GM12878 (cell line): ENCODE data around the gene ATF7IP. TPM values are rescaled to one million over a fixed set of nuclear protein-coding genes. Genes with fewer than 3 reads are reported as not detected.

ENCODE experiments used
- ATAC-seq: fragments of 200-7000 bp; cut with Tn5 transposase; 3 replicates; pipeline ENCODE4 v1.9.1; 2020; ENCODE audit warnings: mild to moderate bottlenecking, moderate library complexity
- BruUV-seq: library from RNA; stranded (reverse); fragments of 400-500 nt; replicated peaks from 2 replicates; lab custom pipeline; 2021; lab: Mats Ljungman, UMichigan
- CTCF ChIA-PET: fragments of 300-600 bp; sonication (Branson Sonifier 250); formaldehyde crosslinking; extraction: SDS; loops from one replicate; lab custom pipeline; 2021; ENCODE audit warnings: inconsistent platforms; lab: Yijun Ruan, JAX
- POLR2A ChIA-PET: fragments of 350-600 bp; formaldehyde crosslinking; extraction: SDS; loops from one replicate; lab custom pipeline; 2021; ENCODE audit warnings: inconsistent platforms; lab: Charles Lee
- RAD21 ChIA-PET: fragments of 300-600 bp; sonication (Branson Sonifier 250); formaldehyde crosslinking; loops from one replicate; lab custom pipeline; 2023; ENCODE audit warnings: antibody characterized with exemption; ENCODE audit not compliant: unreplicated experiment; lab: Charles Lee
- SMC1A ChIA-PET: fragments of 300-600 bp; sonication (Branson Sonifier 250); formaldehyde crosslinking; loops from one replicate; lab custom pipeline; 2023; ENCODE audit not compliant: unreplicated experiment, uncharacterized antibody; lab: Charles Lee
- DNase-seq: peaks from one replicate; pipeline ENCODE4 v3.0.0-alpha.2; 2011; ENCODE audit warnings: low read depth, low spot score
- FAIRE-seq: peaks from 3 replicates; lab custom pipeline; 2011; peaks lifted over from hg19 to GRCh38; lab: Jason Lieb, UNC
- H2AFZ ChIP-seq: 2 replicates; pipeline ENCODE4 v1.6.0; 2011; ENCODE audit warnings: low read depth, low read length, control low read depth; ENCODE audit not compliant: control insufficient read depth
- H3K27ac ChIP-seq: 2 replicates; pipeline ENCODE4 v1.5.1; 2011; ENCODE audit warnings: control low read depth; ENCODE audit not compliant: control insufficient read depth, insufficient read depth
- H3K27me3 ChIP-seq, 2 experiments: replicated peaks in 1 of 2; 2 replicates each; pipeline versions ENCODE4 v1.6.0 to v1.6.1; 2011; ENCODE audit warnings: low read length in 1 of 2; ENCODE audit not compliant: control insufficient read depth in 2 of 2, insufficient read depth in 2 of 2
- H3K36me3 ChIP-seq, 2 experiments: 2 replicates each; pipeline ENCODE4 v1.5.1; 2011; ENCODE audit warnings: low read length in 1 of 2; ENCODE audit not compliant: control insufficient read depth in 2 of 2, insufficient read depth in 2 of 2
- H3K4me1 ChIP-seq: 2 replicates; pipeline ENCODE4 v1.6.1; 2011; ENCODE audit warnings: mild to moderate bottlenecking, low read length, moderate library complexity, mixed read lengths; ENCODE audit not compliant: control insufficient read depth, insufficient read depth
- H3K4me2 ChIP-seq: 2 replicates; pipeline ENCODE4 v1.6.0; 2011; ENCODE audit warnings: control low read depth; ENCODE audit not compliant: control insufficient read depth, insufficient read depth
- H3K4me3 ChIP-seq: fragments of 200-600 bp; sonication (generic); 2 replicates; pipeline ENCODE4 v1.5.1; 2016
- H3K79me2 ChIP-seq: 2 replicates; pipeline ENCODE4 v1.6.0; 2011; ENCODE audit warnings: low read length; ENCODE audit not compliant: control insufficient read depth, insufficient read depth
- H3K9ac ChIP-seq: 2 replicates; pipeline ENCODE4 v1.8.0; 2011; ENCODE audit warnings: low read length, control low read depth, mixed read lengths; ENCODE audit not compliant: control insufficient read depth, insufficient read depth
- H3K9me3 ChIP-seq: replicated peaks from 3 replicates; pipeline ENCODE4 v1.5.1; 2011; ENCODE audit warnings: mild to moderate bottlenecking, low read length; ENCODE audit not compliant: control insufficient read depth, insufficient read depth
- H4K20me1 ChIP-seq: 2 replicates; pipeline ENCODE4 v1.6.0; 2011; ENCODE audit not compliant: control insufficient read depth, insufficient read depth
- ASH2L ChIP-seq: fragments of 300-600, 200-600 bp; sonication (generic); IDR thresholded peaks from 2 replicates; pipeline ENCODE4 v1.6.1; 2017; ENCODE audit warnings: low read depth, mild to moderate bottlenecking, borderline replicate concordance
- DPF2 ChIP-seq: fragments of 450-650 bp; IDR thresholded peaks from 2 replicates; pipeline ENCODE4 v1.6.1; 2017; ENCODE audit warnings: mild to moderate bottlenecking
- ESRRA ChIP-seq: IDR thresholded peaks from 2 replicates; pipeline ENCODE4 v1.6.1; 2012; ENCODE audit warnings: mild to moderate bottlenecking, low read length, improper control_type of control experiment
- HDGF ChIP-seq: fragments of 450-650 bp; IDR thresholded peaks from 2 replicates; pipeline ENCODE4 v1.6.1; 2016; ENCODE audit warnings: antibody characterized with exemption
- IKZF1 ChIP-seq: fragments of 450-650 bp; conservative IDR thresholded peaks from 2 replicates; pipeline ENCODE4 v1.6.1; 2017; ENCODE audit warnings: antibody characterized with exemption, mild to moderate bottlenecking
- KLF5 ChIP-seq: fragments of 450-650 bp; IDR thresholded peaks from 2 replicates; pipeline ENCODE4 v1.6.1; 2014; ENCODE audit warnings: mild to moderate bottlenecking; ENCODE audit not compliant: partially characterized antibody
- NR2C1 ChIP-seq: fragments of 450-650 bp; IDR thresholded peaks from 2 replicates; pipeline ENCODE4 v1.6.1; 2017; ENCODE audit warnings: antibody characterized with exemption, mild to moderate bottlenecking, moderate library complexity
- NR2F1 ChIP-seq: fragments of 450-650 bp; conservative IDR thresholded peaks from 2 replicates; pipeline ENCODE4 v1.6.1; 2017; ENCODE audit warnings: mild to moderate bottlenecking
- SREBF1 ChIP-seq: IDR thresholded peaks from 2 replicates; pipeline ENCODE4 v1.6.1; 2012; ENCODE audit warnings: mild to moderate bottlenecking, low read length
- STAT1 ChIP-seq: fragments of 450-650 bp; conservative IDR thresholded peaks from 2 replicates; pipeline ENCODE4 v1.6.1; 2014; ENCODE audit warnings: antibody characterized with exemption, mild to moderate bottlenecking
- YBX1 ChIP-seq: fragments of 450-650 bp; IDR thresholded peaks from 2 replicates; pipeline ENCODE4 v1.6.1; 2016; ENCODE audit warnings: antibody characterized with exemption
- ZNF24 ChIP-seq: fragments of 450-650 bp; IDR thresholded peaks from 2 replicates; pipeline ENCODE4 v1.6.1; 2017; ENCODE audit warnings: antibody characterized with exemption, mild to moderate bottlenecking
- ZZZ3 ChIP-seq: IDR thresholded peaks from 2 replicates; pipeline ENCODE4 v1.6.1; 2011; ENCODE audit warnings: low read depth; ENCODE audit not compliant: control insufficient read depth, insufficient read length
- WGBS: methylation state at CpG from one replicate; pipeline ENCODE4 v1.1.6; 2016; ENCODE audit warnings: low lambda C conversion rate; ENCODE audit not compliant: insufficient replicate concordance, insufficient coverage; ENCODE audit errors: missing lambda C conversion rate; 5-methylcytosine and 5-hydroxymethylcytosine counted together
- in situ Hi-C: fragments of 300-500 bp; cut with MboI; formaldehyde crosslinking; loops from 9 replicates; pipeline ENCODE4 v1.14.3; 2018; ENCODE audit warnings: mixed read lengths
- intact Hi-C: fragments of 100-400 bp; cut with micrococcal nuclease; formaldehyde crosslinking; loops from one replicate; pipeline ENCODE4 v1.14.2; 2022; ENCODE audit not compliant: unreplicated experiment
- polyA plus RNA-seq, 11 experiments: library from polyadenylated mRNA; depleted of rRNA in 4 of 11; unstranded in 6 of 11; stranded (reverse) in 5 of 11; fragments of >200 nt; fragmentation: Nextera tagmentation in 4 of 11; fragmentation: Illumina TruSeq in 1 of 11; extraction: Ambion mirVana in 4 of 11; extraction: Trizol in 1 of 11; gene quantifications; 1 replicate in 1 of 11; 2 replicates in 10 of 11; pipeline versions ENCODE4 v1.2.1 to v1.2.3, GENCODE V29; 2011 to 2016; ENCODE audit warnings: inconsistent platforms in 2 of 11, missing spikeins in 2 of 11, low read depth in 1 of 11
- total RNA-seq, 4 experiments: library from RNA; depleted of rRNA in 3 of 4; stranded (reverse); fragments of >200 nt in 3 of 4; fragmentation: Illumina TruSeq in 1 of 4; extraction: Trizol in 1 of 4; gene quantifications; 2 replicates each; pipeline versions ENCODE4 v1.2.1 to v1.2.3, GENCODE V29; 2013 to 2021
- TF ChIP-seq, protein P1 (sequence below): fragments of 450-650 bp; IDR thresholded peaks from 2 replicates; pipeline ENCODE4 v1.6.1; 2016; ENCODE audit warnings: mild to moderate bottlenecking
- TF ChIP-seq, protein P2 (sequence below): IDR thresholded peaks from 2 replicates; pipeline ENCODE4 v1.6.1; 2011; ENCODE audit warnings: borderline replicate concordance, low read depth, mild to moderate bottlenecking, moderate library complexity, low read length; ENCODE audit not compliant: insufficient read depth, poor library complexity, severe bottlenecking
- TF ChIP-seq, protein P3 (sequence below): fragments of 450-650 bp; formaldehyde crosslinking; IDR thresholded peaks from 2 replicates; pipeline ENCODE4 v1.5.0; 2022; ENCODE audit warnings: mild to moderate bottlenecking, missing genetic modification characterization

ATF7IP gene
- total and polyA plus RNA-seq, 10 of the 15 experiments (the other 5 are each of a cell fraction or from before 2014, with no cell fraction given), result 6.2 to 66.6 (median 29.3) TPM

DNA sequence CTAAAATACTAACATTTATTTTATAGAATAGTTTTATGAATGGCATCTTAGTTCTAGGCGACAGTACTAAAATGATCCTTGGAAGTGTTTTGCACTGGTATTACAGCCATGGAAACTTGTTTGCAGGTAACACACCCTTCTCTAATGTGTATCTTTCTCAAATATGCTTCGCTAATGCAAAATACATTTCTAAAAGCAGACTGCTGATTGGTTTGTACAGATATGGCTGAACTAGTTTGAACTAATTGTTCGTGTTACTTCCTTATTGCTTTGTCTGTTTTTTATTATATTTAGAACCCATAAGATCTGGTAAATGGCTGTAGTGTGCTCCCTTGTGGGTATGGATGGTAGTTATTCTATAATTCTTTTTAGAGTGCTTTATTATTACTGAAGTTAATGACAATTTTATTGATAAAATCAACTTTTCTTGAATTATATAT, 53.0 kb downstream of the ATF7IP start (continued):
- TF ChIP-seq, protein P1, sequence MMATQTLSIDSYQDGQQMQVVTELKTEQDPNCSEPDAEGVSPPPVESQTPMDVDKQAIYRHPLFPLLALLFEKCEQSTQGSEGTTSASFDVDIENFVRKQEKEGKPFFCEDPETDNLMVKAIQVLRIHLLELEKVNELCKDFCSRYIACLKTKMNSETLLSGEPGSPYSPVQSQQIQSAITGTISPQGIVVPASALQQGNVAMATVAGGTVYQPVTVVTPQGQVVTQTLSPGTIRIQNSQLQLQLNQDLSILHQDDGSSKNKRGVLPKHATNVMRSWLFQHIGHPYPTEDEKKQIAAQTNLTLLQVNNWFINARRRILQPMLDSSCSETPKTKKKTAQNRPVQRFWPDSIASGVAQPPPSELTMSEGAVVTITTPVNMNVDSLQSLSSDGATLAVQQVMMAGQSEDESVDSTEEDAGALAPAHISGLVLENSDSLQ, result no peak
- no peak for TF ChIP-seq ESRRA
- TF ChIP-seq NR2F1, result no peak
- TF ChIP-seq STAT1, result no peak
- TF ChIP-seq DPF2, result no peak
- TF ChIP-seq, protein P2, sequence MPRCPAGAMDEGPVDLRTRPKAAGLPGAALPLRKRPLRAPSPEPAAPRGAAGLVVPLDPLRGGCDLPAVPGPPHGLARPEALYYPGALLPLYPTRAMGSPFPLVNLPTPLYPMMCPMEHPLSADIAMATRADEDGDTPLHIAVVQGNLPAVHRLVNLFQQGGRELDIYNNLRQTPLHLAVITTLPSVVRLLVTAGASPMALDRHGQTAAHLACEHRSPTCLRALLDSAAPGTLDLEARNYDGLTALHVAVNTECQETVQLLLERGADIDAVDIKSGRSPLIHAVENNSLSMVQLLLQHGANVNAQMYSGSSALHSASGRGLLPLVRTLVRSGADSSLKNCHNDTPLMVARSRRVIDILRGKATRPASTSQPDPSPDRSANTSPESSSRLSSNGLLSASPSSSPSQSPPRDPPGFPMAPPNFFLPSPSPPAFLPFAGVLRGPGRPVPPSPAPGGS, result no peak
- no peak for TF ChIP-seq HDGF
- no peak for TF ChIP-seq SREBF1
- no peak for TF ChIP-seq ASH2L

DNA sequence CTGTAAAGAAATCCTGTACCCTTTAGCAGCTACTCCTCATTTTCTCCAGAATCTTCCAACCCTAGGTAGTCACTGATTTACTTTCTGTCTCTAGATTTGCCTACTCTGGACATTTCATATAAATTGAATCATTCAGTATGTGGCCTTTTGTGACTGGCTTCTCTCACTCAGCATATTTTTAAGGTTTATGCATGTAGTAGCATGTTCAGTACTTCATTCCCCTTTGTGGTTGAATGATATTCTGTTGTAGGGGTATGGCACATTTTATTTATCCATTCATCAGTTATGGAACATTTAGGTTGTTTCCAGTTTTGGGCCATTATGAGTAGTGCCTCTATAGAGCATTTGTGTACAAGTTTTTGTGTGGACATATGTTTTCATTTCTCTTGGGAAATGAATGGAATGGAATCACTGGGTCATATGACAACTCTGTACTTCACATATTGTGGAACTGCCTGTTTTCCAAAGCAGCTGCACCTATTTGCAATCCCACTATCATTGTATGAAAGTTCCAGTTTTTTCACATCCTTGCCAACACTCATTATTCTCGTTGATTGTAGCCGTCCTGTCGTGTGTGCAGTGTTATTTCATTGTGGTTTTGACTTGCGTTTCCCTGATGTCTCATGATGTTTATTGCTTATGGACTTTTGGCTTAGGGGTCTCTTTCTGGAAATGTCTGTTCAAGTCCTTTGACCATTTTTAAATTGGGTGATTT, 57.2 kb downstream of the ATF7IP start:
- FAIRE-seq (no peak), DNase-seq (no peak), ATAC-seq (no peak)
- Histone ChIP-seq H3K79me2 (peaks cover 34% of the 10 kb centered on the region), H3K27ac (no peak overlapping the region), H3K36me3 (peaks cover 6 to 17% of the 10 kb centered on the region in 2 experiments; a peak in 3 of 4 replicates), H3K4me2 (no peak overlapping the region), H4K20me1 (no peaks in the 10 kb centered on the region), H2AFZ (no peak overlapping the region), H3K9me3 (peaks cover 25% of the 10 kb centered on the region), H3K4me3 (no peak overlapping the region), H3K27me3 (no peaks in the 10 kb centered on the region), H3K4me1 (no peaks in the 10 kb centered on the region), H3K9ac (no peak overlapping the region)
- intact Hi-C loops, result no loop called here
- POLR2A ChIA-PET, result interaction anchor here (0.7 kb wide), 1 partner anchor 929 kb away, joined by 5 read pairs; no protein-coding TSS in a partner anchor
- BruUV-seq, result no TSS peak
- SMC1A ChIA-PET, result interaction anchor here (0.7 to 1.4 kb wide), 3 partner anchors 8 to 11 kb away, joined by 3 to 5 read pairs (median 3); no protein-coding TSS in a partner anchor
- in situ Hi-C loops, result no loop called here
- CTCF ChIA-PET, result interaction anchor here (0.7 to 1.4 kb wide), 2 partner anchors 31 to 57 kb away, joined by 3 to 4 read pairs; no protein-coding TSS in a partner anchor
- RAD21 ChIA-PET, result interaction anchor here (1.3 kb wide), 1 partner anchor 32 kb away, joined by 5 read pairs; no protein-coding TSS in a partner anchor
- 90% methylated on average over 4 of the region's 4 CpGs for WGBS
- TF ChIP-seq, protein P3, sequence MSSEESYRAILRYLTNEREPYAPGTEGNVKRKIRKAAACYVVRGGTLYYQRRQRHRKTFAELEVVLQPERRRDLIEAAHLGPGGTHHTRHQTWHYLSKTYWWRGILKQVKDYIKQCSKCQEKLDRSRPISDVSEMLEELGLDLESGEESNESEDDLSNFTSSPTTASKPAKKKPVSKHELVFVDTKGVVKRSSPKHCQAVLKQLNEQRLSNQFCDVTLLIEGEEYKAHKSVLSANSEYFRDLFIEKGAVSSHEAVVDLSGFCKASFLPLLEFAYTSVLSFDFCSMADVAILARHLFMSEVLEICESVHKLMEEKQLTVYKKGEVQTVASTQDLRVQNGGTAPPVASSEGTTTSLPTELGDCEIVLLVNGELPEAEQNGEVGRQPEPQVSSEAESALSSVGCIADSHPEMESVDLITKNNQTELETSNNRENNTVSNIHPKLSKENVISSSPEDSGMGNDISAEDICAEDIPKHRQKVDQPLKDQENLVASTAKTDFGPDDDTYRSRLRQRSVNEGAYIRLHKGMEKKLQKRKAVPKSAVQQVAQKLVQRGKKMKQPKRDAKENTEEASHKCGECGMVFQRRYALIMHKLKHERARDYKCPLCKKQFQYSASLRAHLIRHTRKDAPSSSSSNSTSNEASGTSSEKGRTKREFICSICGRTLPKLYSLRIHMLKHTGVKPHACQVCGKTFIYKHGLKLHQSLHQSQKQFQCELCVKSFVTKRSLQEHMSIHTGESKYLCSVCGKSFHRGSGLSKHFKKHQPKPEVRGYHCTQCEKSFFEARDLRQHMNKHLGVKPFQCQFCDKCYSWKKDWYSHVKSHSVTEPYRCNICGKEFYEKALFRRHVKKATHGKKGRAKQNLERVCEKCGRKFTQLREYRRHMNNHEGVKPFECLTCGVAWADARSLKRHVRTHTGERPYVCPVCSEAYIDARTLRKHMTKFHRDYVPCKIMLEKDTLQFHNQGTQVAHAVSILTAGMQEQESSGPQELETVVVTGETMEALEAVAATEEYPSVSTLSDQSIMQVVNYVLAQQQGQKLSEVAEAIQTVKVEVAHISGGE (CRISPR knock-in tag), result no peak
- TF ChIP-seq KLF5 (no peak), NR2C1 (no peak), ZZZ3 (no peak), IKZF1 (no peak), YBX1 (no peak), ZNF24 (no peak)
- TF ChIP-seq, all 136 proteins: peak for 0
